ENCODE data around the gene SHMT2. TPM values are rescaled to one million over a fixed set of nuclear protein-coding genes. Genes with fewer than 3 reads are reported as not detected.

Gene SHMT2
- polyA plus RNA-seq, 2 donors, result 19.8 to 69.5 TPM

- H3K36me3 ChIP-seq (ENCODE audit: control insufficient read depth in 2 of 2, insufficient read depth in 2 of 2, low read length in 1 of 2), result peaks cover 9 to 34% of the 10 kb centered on the region in 2 donors
- H3K4me1 ChIP-seq (ENCODE audit: control insufficient read depth in 2 of 2, insufficient read depth in 2 of 2, low read length in 1 of 2), result peaks cover 7 to 19% of the 10 kb centered on the region in 2 donors
- 41 to 47% methylated on average over 10 of the region's 10 CpGs for WGBS, 2 donors
- H3K9me3 ChIP-seq (ENCODE audit: control insufficient read depth in 2 of 2, insufficient read depth in 1 of 2, low read depth in 1 of 2, low read length in 1 of 2), result no peaks in the 10 kb centered on the region
- peak overlapping the region; percentile 61 to 78 for H3K4me3 ChIP-seq (ENCODE audit: low read depth in 1 of 2, low read length in 2 of 2)
- H3K27ac ChIP-seq (ENCODE audit: low read depth in 2 of 2, low read length in 1 of 2), result peak overlapping the region in 1 of 2 donors; percentile 45
- H3K27me3 ChIP-seq (ENCODE audit: control insufficient read depth in 1 of 2, insufficient read depth in 2 of 2, low read length in 2 of 2), result no peaks in the 10 kb centered on the region
Measured at GRCh38 chr12:57230381-57231155, 1.1 kb downstream of the SHMT2 start.

- H3K36me3 ChIP-seq (ENCODE audit: control insufficient read depth in 2 of 2, insufficient read depth in 2 of 2, low read length in 1 of 2), result peaks cover 9 to 34% of the 10 kb centered on the region in 2 donors
- H3K4me3 ChIP-seq (ENCODE audit: low read depth in 1 of 2, low read length in 2 of 2), result peak overlapping the region in 1 of 2 donors; percentile 78
- H3K9me3 ChIP-seq (ENCODE audit: control insufficient read depth in 2 of 2, insufficient read depth in 1 of 2, low read depth in 1 of 2, low read length in 1 of 2), result no peaks in the 10 kb centered on the region
- 92% methylated on average over 13 of the region's 13 CpGs for whole genome bisulfite sequencing, 2 donors
- no peaks in the 10 kb centered on the region for H3K27me3 ChIP-seq (ENCODE audit: control insufficient read depth in 1 of 2, insufficient read depth in 2 of 2, low read length in 2 of 2)
- peaks cover 7 to 25% of the 10 kb centered on the region in 2 donors for H3K4me1 ChIP-seq (ENCODE audit: control insufficient read depth in 2 of 2, insufficient read depth in 2 of 2, low read length in 1 of 2)
- H3K27ac ChIP-seq (ENCODE audit: low read depth in 2 of 2, low read length in 1 of 2), result no peak overlapping the region
Measured at GRCh38 chr12:57231276-57232021, 1.9 kb downstream of the SHMT2 start.

- H3K4me1 ChIP-seq (ENCODE audit: control insufficient read depth in 2 of 2, insufficient read depth in 2 of 2, low read length in 1 of 2), result peaks cover 7 to 30% of the 10 kb centered on the region in 2 donors
- WGBS, 2 donors, result 82 to 90% methylated on average over 19 of the region's 19 CpGs
Measured at GRCh38 chr12:57232156-57232756, 2.7 kb downstream of the SHMT2 start.

GRCh38 chr12:57233357-57234232, 4.1 kb downstream of the SHMT2 start:
- WGBS, 2 donors, result 88 to 89% methylated on average over 15 of the region's 15 CpGs
- H3K4me3 ChIP-seq (ENCODE audit: low read depth in 1 of 2, low read length in 2 of 2), result no peak overlapping the region
- peak overlapping the region in 1 of 2 donors; percentile 11 for H3K27ac ChIP-seq (ENCODE audit: low read depth in 2 of 2, low read length in 1 of 2)
- H3K27me3 ChIP-seq (ENCODE audit: control insufficient read depth in 1 of 2, insufficient read depth in 2 of 2, low read length in 2 of 2), result no peaks in the 10 kb centered on the region
- H3K4me1 ChIP-seq (ENCODE audit: control insufficient read depth in 2 of 2, insufficient read depth in 2 of 2, low read length in 1 of 2), result peaks cover 7 to 35% of the 10 kb centered on the region in 2 donors
- no peaks in the 10 kb centered on the region for H3K9me3 ChIP-seq (ENCODE audit: control insufficient read depth in 2 of 2, insufficient read depth in 1 of 2, low read depth in 1 of 2, low read length in 1 of 2)
- H3K36me3 ChIP-seq (ENCODE audit: control insufficient read depth in 2 of 2, insufficient read depth in 2 of 2, low read length in 1 of 2), result peaks cover 9 to 34% of the 10 kb centered on the region in 2 donors

More at GRCh38 chr12:57232156-57232756, 2.7 kb downstream of the SHMT2 start:
- peaks cover 9 to 34% of the 10 kb centered on the region in 2 donors for H3K36me3 ChIP-seq (ENCODE audit: control insufficient read depth in 2 of 2, insufficient read depth in 2 of 2, low read length in 1 of 2)
- no peaks in the 10 kb centered on the region for H3K27me3 ChIP-seq (ENCODE audit: control insufficient read depth in 1 of 2, insufficient read depth in 2 of 2, low read length in 2 of 2)
- no peaks in the 10 kb centered on the region for H3K9me3 ChIP-seq (ENCODE audit: control insufficient read depth in 2 of 2, insufficient read depth in 1 of 2, low read depth in 1 of 2, low read length in 1 of 2)
- H3K4me3 ChIP-seq (ENCODE audit: low read depth in 1 of 2, low read length in 2 of 2), result no peak overlapping the region
- H3K27ac ChIP-seq (ENCODE audit: low read depth in 2 of 2, low read length in 1 of 2), result no peak overlapping the region

GRCh38 chr12:57234233-57234570, 4.7 kb downstream of the SHMT2 start:
- H3K4me1 ChIP-seq (ENCODE audit: control insufficient read depth in 2 of 2, insufficient read depth in 2 of 2, low read length in 1 of 2), result peaks cover 7 to 39% of the 10 kb centered on the region in 2 donors
- peak overlapping the region in 1 of 2 donors; percentile 65 for H3K27ac ChIP-seq (ENCODE audit: low read depth in 2 of 2, low read length in 1 of 2)
- H3K9me3 ChIP-seq (ENCODE audit: control insufficient read depth in 2 of 2, insufficient read depth in 1 of 2, low read depth in 1 of 2, low read length in 1 of 2), result no peaks in the 10 kb centered on the region
- WGBS, 2 donors, result 66 to 72% methylated on average over 3 of the region's 3 CpGs
- H3K27me3 ChIP-seq (ENCODE audit: control insufficient read depth in 1 of 2, insufficient read depth in 2 of 2, low read length in 2 of 2), result no peaks in the 10 kb centered on the region
- H3K4me3 ChIP-seq (ENCODE audit: low read depth in 1 of 2, low read length in 2 of 2), result no peak overlapping the region
- H3K36me3 ChIP-seq (ENCODE audit: control insufficient read depth in 2 of 2, insufficient read depth in 2 of 2, low read length in 1 of 2), result peaks cover 9 to 34% of the 10 kb centered on the region in 2 donors

GRCh38 chr12:57234571-57235016, 5.1 kb downstream of the SHMT2 start:
- H3K27me3 ChIP-seq (ENCODE audit: control insufficient read depth in 1 of 2, insufficient read depth in 2 of 2, low read length in 2 of 2), result no peaks in the 10 kb centered on the region
- H3K4me1 ChIP-seq (ENCODE audit: control insufficient read depth in 2 of 2, insufficient read depth in 2 of 2, low read length in 1 of 2), result peaks cover 7 to 41% of the 10 kb centered on the region in 2 donors
- peak overlapping the region; percentile 61 to 65 for H3K27ac ChIP-seq (ENCODE audit: low read depth in 2 of 2, low read length in 1 of 2)

GRCh38 chr12:57235017-57235727, 5.7 kb downstream of the SHMT2 start:
- no peaks in the 10 kb centered on the region for H3K27me3 ChIP-seq (ENCODE audit: control insufficient read depth in 1 of 2, insufficient read depth in 2 of 2, low read length in 2 of 2)
- WGBS, 2 donors, result 45 to 59% methylated on average over 26 of the region's 26 CpGs
- H3K36me3 ChIP-seq (ENCODE audit: control insufficient read depth in 2 of 2, insufficient read depth in 2 of 2, low read length in 1 of 2), result peaks cover 9 to 34% of the 10 kb centered on the region in 2 donors
- H3K9me3 ChIP-seq (ENCODE audit: control insufficient read depth in 2 of 2, insufficient read depth in 1 of 2, low read depth in 1 of 2, low read length in 1 of 2), result no peaks in the 10 kb centered on the region
- peak overlapping the region; percentile 61 to 65 for H3K27ac ChIP-seq (ENCODE audit: low read depth in 2 of 2, low read length in 1 of 2)
- H3K4me1 ChIP-seq (ENCODE audit: control insufficient read depth in 2 of 2, insufficient read depth in 2 of 2, low read length in 1 of 2), result peaks cover 7 to 43% of the 10 kb centered on the region in 2 donors
- H3K4me3 ChIP-seq (ENCODE audit: low read depth in 1 of 2, low read length in 2 of 2), result peak overlapping the region; percentile 47 to 48

More at GRCh38 chr12:57234571-57235016, 5.1 kb downstream of the SHMT2 start:
- Histone ChIP-seq H3K4me3 (ENCODE audit: low read depth in 1 of 2, low read length in 2 of 2) (no peak overlapping the region), H3K9me3 (ENCODE audit: control insufficient read depth in 2 of 2, insufficient read depth in 1 of 2, low read depth in 1 of 2, low read length in 1 of 2) (no peaks in the 10 kb centered on the region), H3K36me3 (ENCODE audit: control insufficient read depth in 2 of 2, insufficient read depth in 2 of 2, low read length in 1 of 2) (peaks cover 9 to 34% of the 10 kb centered on the region in 2 donors)
- WGBS, 2 donors, result 57 to 59% methylated on average over 10 of the region's 10 CpGs

- H3K4me1 ChIP-seq (ENCODE audit: control insufficient read depth in 2 of 2, insufficient read depth in 2 of 2, low read length in 1 of 2), result peaks cover 4 to 43% of the 10 kb centered on the region in 2 donors
- no peaks in the 10 kb centered on the region for H3K27me3 ChIP-seq (ENCODE audit: control insufficient read depth in 1 of 2, insufficient read depth in 2 of 2, low read length in 2 of 2)
- WGBS, 2 donors, result 51 to 60% methylated on average over 8 of the region's 8 CpGs
- peaks cover 9 to 34% of the 10 kb centered on the region in 2 donors for H3K36me3 ChIP-seq (ENCODE audit: control insufficient read depth in 2 of 2, insufficient read depth in 2 of 2, low read length in 1 of 2)
- peak overlapping the region in 1 of 2 donors; percentile 65 for H3K27ac ChIP-seq (ENCODE audit: low read depth in 2 of 2, low read length in 1 of 2)
- H3K4me3 ChIP-seq (ENCODE audit: low read depth in 1 of 2, low read length in 2 of 2), result peak overlapping the region; percentile 47 to 48
- no peaks in the 10 kb centered on the region for H3K9me3 ChIP-seq (ENCODE audit: control insufficient read depth in 2 of 2, insufficient read depth in 1 of 2, low read depth in 1 of 2, low read length in 1 of 2)
Measured at GRCh38 chr12:57235728-57236131, 6.2 kb downstream of the SHMT2 start.
